Jurkat, Clone E6-1 (cell line): Measurements from ENCODE around the gene CBFA2T2.
"Not testable (repeated sequence)": the region's sequence is repeated elsewhere in the genome, so short reads cannot be mapped to it uniquely, and the experiment has no call there.

ENCODE experiments used
- DNase-seq: peaks from one replicate; pipeline ENCODE4 v3.0.0-alpha.2; 2011; ENCODE audit warnings: low read depth, low spot score
- H3K4me3 ChIP-seq: 2 replicates; pipeline ENCODE4 v1.5.1; 2011; ENCODE audit warnings: mild to moderate bottlenecking, low read length, control low read depth, moderate library complexity

CBFA2T2 gene

DNA sequence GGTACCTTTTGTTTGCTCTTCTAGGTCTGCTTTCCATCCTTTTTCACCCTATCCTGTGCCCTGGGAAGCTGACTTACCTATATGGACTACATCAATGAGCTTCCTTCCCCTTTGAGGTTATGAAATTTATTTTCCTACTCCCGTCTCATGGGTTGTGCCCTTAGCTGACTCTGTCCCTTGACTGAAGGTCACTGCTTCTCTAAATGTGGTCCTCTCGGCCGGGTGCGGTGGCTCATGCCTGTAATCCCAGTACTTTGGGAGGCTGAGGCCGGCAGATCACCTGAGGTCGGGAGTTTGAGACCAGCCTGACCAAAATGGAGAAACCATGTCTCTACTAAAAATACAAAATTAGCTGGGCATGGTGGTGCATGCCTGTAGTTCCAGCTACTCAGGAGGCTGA lies 6.9 kb downstream of the CBFA2T2 start:
- H3K4me3 ChIP-seq, DNase-seq: not testable (repeated sequence)

DNA sequence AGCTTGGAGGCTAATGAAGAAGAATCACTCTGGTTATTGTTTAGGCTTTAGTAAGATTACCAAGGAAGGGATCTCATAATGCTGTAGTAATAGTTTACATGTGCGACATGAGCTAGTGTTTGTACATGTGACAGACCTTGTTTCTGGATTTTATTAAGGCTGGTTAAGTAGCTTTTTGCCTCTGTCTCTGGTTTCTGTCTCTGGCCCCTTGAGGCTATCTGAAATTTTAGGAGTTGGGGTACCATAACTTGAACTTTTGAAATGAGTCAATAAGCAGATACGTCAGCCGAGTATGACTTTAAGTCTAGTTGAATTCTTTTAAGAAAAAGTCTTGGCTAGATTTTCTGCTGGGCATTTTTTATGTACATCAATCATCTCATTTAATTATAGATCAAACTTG lies 9.5 kb downstream of the CBFA2T2 start:
- DNase-seq: no peak
- no peak overlapping the region for H3K4me3 ChIP-seq

DNA sequence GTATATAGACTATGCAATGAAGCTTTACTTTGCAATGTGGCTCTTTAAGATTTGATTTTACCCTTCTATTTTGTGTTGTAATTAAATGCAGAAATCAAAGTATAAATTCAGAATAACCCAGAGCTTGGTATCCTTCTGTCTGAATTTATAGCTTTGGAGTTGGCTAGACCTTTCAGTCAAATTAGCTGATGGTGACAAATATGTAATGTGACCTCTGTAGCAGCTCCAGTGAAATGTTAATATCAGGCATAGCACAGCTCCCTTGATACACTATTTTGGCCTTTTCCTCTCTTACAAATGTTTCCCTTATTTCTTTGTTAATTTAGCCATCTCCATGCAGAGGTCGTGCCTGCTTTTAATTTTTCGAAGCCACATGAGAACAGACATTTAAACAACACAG lies 11.1 kb downstream of the CBFA2T2 start:
- no peak overlapping the region for H3K4me3 ChIP-seq
- no peak for DNase-seq

DNA sequence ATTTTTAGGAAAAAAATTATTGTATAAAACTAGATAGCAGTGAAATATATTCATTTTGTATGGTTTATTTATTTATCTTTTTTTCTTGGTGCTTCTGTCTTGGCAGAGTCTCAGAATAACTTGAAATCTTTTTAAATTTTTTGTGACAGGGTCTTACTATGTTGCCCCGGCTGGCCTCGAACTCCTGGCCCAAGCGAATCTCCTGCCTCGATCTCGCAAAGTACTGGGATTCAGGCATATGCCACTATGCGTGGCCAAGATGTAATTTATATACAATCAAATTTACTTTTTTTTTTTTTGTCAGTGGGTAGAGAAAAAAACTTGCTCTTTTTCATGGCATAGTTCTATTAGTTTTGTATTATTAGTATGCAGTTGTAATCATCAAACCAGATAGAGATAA lies 13.7 kb downstream of the CBFA2T2 start:
- H3K4me3 ChIP-seq: no peak overlapping the region
- no peak for DNase-seq

DNA sequence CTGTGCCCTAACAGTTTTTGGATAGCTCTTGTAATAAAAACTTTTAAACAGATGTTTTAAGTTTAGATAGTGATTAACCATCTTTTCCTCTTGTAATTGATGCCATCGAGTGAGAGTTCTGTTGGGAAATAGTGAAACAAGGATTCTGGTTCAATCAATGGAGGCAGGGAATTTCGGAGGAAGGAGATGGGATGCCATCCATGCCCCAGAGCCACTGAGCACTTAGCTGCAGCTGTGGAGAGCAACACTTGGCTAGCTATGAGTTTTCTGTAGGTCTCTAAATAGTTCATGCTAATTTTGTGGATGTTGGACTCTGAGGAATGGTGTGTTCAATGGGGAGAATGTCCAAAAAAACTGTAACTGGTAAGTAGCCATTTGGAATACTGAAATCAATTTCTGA lies 16.7 kb downstream of the CBFA2T2 start:
- no peak overlapping the region for H3K4me3 ChIP-seq
- no peak for DNase-seq

DNA sequence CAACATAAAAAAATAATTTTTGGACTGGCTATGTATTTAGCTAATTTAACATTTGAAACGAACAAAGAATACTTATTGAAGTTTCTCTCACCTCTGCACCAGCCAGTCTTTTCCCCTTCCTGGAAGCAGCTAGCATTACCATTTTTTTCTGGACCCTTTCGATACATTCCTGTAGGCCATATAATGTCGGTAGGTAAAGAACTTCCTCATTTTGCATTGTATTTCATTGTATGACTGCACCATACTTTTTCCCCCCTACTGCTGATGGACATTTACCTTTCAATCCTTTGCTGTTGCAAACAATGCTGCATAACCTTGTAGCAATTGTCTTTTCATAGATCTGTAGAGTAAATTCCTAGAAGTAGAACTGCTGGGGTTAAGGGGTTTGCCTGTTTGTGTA lies 17.6 kb downstream of the CBFA2T2 start:
- no peak overlapping the region for H3K4me3 ChIP-seq
- DNase-seq: no peak

DNA sequence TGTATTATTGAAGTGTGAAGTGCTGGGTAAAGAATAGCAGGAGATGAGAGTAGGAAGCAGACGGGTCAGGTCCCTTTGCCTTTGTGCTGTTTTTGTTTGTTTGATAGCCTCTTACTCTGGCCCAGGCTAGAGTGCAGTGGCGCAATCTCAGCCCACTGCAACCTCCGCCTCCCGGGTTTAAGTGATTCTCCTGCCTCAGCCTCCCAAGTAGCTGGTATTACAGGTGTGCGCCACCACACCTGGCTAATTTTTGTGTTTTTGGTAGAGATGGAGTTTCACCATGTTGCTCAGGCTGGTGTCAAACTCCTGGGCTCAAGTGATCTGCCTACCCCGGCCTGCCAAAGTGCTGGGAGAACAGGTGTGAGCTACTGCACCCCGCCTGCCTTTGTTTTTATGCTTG lies 18.1 kb downstream of the CBFA2T2 start:
- H3K4me3 ChIP-seq, DNase-seq: not testable (repeated sequence)

DNA sequence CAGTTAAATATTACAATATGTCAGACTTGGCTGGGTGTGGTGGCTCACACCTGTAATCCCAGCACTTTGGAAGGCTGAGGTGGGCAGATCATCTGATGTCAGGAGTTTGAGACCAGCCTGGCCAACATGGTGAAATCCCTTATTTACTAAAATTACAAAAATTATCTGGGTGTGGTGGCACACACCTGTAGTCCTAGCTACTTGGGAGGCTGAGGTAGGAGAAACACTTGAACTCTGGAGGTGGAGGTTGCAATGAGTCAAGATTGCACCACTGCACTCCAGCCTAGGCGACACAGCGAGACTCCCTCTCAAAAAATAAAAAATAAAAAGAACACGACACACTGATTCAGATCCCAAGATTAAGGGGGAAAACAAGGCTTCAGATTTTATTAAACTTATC lies 19.2 kb downstream of the CBFA2T2 start:
- not testable (repeated sequence) for H3K4me3 ChIP-seq, DNase-seq

DNA sequence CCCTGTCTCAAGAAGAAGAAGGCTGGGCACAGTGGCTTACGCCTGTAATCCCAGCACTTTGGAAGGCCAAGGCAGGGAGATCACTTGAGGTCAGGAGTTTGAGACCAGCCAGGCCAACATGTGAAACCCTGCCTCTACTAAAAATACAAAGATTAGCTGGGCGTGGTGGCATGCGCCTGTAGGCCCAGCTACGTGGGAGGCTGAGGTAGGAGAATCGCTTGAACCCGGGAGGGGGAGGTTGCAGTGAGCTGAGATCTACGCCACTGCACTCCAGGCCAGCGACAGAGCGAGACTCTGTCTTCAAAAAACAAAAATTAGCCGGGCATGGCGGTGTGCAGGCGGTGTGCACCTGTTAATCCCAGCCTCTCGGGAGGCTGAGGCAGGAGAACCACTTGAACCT lies 22.0 kb downstream of the CBFA2T2 start:
- not testable (repeated sequence) for DNase-seq, H3K4me3 ChIP-seq

DNA sequence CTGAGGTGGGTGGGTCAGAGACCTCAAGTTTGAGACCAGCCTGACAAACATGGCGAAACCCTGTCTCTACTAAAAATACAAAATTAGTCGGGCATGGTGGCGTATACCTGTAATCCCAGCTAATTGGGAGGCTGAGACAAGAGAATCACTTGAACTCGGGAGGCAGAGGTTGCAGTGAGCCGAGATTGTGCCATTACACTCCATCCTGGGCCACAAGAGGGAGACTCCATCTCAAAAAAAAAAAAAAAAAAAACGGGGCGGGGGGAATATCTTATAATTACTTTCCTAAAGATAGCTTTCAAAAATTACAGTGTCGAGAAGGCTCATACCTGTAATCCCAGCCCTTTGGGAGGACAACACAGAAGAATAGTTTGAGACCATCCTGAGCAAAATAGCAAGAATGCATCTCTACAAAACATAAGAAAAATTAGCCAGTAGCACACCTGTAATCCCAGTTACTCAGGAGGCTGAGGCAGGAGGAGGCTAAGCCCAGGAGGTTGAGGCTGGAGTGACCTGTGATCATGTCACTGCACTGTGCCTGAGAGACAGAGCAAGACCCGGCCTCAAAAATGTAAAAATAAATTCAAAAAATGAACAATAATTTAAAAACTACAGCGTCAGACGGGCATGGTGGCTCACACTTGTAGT lies 25.8 kb downstream of the CBFA2T2 start:
- no peak overlapping the region for H3K4me3 ChIP-seq
- DNase-seq: no peak

DNA sequence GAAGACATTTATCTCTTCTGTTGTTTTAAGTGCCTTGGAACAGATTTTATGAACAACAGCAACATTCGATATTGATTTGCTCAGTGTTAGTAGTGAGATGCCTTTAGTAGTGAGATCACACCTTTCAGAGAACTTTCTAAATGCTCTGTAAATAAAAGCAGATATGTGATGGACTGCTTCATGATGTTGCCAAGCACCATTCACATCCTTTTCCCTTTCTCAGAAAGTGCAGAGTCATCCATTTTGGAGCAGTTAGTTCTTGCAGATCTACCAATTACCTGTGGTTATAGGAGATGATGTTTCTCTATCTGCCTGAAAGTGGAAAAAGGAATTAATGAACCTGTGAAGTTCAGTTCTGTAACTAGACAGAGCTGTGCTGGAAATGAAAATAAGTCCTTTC lies 27.0 kb downstream of the CBFA2T2 start:
- peak; percentile 7 for DNase-seq

DNA sequence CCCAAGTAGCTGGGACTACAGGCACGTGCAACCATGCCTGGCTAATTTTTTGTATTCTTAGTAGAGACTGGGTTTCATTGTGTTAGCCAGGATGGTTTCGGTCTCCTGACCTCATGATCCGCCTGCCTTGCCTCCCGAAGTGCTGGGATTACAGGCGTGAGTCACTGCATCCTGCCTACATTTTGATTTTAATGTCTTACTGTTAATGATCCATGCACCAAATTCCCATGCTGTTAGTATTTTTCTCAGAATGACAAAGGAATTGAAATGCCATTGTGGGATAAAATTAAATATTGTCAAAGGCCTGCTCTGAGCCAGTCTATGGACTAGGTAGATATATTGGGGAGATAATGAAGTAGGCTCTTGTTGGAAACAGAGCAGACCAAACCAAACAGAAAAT lies 28.2 kb downstream of the CBFA2T2 start:
- no peak for DNase-seq
- no peak overlapping the region for H3K4me3 ChIP-seq

More for the DNA sequence above, 27.0 kb downstream of the CBFA2T2 start:
- no peak overlapping the region for H3K4me3 ChIP-seq

DNA sequence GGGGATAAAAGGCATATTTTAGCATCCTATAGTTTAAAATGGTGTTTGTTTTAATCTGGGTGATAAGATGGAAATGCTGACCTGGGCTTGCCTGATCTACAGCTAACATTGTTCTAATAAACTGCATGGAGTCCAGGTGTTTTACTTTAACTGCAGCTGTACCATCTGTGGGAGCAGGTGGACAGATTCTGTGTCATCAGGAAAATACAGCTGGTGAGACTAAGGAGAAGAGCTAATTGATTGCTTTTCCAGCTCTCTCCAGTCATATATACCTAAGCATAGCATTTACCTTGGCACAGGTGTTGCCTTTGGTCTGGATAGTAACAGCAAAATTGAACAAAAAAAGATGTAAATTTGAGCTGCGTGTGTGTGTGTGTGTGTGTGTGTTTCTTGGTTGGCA lies 31.6 kb downstream of the CBFA2T2 start:
- no peak for DNase-seq
- no peak overlapping the region for H3K4me3 ChIP-seq

DNA sequence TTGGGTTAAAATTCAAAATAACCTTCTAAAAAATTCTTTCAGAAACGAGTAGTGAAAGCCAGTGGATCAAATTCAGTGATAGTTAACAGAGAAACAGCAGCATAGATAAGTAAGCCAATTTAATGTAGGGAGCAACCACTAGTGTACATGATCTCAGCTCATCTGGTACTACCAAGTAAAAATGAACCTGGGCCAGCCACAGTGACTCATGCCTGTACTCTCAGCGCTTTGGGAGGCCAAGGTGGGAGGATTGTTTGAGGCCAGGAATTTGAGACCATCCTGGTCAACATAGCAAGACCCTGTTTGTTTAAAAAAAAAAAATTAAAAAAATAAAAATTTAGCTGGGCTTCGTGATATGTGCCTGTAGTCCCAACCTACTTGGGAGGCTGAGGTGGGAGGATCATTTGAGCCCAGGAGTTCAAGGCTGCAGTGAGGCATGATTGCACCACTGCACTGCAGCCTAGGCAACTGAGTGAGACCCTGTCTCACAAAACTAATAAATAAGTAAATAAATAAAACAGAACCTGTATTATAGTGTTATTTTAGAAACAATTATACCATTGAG lies 32.4 kb downstream of the CBFA2T2 start:
- no peak for DNase-seq
- no peak overlapping the region for H3K4me3 ChIP-seq

DNA sequence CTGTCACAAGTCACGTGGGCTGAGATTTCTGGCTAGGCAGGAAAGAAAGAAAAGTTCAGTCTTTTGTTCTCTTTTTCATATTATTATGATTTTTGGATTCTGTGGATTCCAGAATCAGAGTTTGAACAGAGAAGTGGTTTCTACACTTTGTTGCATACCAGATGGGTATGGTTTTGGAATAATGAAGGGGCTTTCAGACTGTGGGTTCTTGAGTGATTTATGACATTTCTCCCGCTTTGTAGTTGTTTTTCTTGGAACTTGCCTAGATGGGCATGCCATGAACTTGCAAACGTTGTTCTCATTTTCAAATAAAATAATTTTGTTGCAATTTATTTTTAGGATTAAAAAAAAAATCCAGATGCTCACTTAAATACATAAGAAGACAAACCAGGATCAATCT lies 34.4 kb downstream of the CBFA2T2 start:
- no peak overlapping the region for H3K4me3 ChIP-seq
- no peak for DNase-seq

DNA sequence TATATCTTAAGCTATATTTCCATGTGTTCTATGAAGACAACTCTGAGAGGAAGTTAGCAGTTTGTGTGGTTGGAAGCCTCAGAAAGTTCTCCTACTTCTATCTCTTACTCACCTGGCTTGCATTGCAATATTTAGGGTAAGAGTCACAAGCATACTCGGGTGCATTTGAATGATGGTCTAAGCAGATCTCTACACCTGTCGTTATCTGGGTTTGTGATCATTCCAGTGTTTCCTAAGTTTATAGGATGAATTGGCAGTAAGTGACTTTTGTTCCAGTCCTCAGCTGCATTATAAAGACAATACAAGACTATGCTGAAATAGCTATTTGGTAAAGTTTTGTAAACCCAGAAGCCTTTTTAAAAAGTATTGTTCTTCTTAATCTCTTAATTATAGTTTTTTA lies 36.9 kb downstream of the CBFA2T2 start:
- no peak overlapping the region for H3K4me3 ChIP-seq
- DNase-seq: no peak

DNA sequence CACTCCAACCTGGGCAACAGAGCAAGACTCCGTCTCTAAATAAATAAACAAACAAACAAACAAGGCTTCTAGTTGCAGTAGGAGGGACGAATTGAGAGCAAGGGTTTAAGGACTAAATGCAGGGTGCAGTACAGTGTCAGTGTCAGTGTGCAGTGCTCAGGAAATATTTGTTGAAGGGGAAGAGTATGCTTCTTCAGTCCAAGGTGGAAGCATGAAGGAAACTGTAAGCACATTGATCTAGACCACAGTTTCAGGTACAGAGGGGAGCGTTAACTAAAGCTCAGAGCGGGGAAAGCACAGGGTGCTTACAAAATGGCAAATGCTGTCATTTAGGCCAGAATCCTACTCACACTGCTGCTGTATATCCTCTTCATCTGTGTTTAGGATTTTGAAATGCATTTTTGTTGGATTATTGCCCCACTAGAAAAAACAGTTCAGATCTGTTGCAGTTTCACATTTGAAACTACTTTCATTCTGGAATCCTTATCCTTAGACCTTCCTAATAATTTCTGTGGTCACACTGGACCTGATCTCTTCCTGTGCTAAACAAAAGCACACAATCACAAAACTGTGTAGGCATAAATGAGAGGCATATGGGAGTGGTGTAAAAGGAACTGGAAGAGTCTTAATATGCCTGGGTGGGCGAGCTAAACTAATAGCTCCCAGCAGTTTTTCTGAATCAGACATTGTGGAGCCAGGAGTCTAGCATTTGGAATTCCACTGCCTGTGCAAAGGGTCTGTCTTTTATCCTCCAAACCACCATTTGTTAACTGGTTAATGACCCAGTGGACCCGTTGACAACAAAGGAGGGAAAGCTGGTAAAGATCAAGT lies 41.4 kb downstream of the CBFA2T2 start:
- no peak for DNase-seq
- no peak overlapping the region for H3K4me3 ChIP-seq

DNA sequence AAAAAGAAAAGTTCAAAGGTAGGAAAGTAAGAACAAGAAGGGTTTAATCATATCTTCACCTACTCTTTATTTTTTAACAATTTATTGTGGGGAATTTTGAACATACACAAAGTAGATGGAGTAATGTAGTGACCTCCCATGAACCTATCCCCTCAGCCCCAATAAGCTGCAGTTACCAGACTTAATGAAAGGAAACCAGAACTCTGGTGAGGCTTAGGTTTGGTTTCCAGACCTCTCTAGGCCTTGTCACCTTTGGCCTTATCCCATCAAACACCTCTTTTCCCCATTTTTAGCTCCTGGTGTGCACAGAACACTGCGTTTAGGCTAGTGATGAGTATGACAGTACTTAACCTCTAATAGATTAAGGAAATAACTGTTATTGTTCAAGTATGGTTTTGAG lies 42.0 kb downstream of the CBFA2T2 start:
- no peak for DNase-seq

DNA sequence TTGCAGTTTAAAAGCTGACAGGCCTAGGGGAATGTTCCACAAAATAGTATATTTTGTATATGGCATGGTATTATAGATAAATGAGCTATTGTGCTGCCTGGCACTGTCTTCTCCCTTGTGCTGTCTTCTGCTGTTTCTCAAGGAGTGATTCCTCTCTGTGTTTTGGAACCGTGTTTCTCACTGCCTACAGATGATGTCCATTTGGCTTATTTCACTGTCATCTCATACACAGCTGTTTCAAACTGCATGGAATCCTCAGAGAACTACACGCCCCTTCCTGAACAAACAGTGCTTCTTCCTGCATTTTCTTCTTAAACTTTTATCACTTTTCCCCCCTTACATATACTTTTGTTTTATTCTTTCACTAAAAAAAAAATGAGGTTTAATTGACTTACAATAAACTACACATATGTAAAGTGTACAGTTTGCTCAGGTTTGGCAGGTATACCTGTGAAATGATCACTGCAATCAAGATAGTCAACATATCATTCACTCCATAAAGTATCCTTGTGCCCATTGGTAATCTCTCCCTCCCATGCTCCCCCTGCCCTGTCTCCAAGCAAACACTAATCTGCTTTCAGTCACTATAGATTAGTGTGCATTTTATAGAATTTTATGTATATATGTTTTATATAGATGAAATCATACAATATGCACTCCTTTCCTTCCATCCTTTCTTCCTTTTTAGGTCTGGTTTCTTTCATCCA lies 43.0 kb downstream of the CBFA2T2 start:
- no peak overlapping the region for H3K4me3 ChIP-seq
- DNase-seq: no peak

More for the DNA sequence above, 42.0 kb downstream of the CBFA2T2 start:
- no peak overlapping the region for H3K4me3 ChIP-seq

DNA sequence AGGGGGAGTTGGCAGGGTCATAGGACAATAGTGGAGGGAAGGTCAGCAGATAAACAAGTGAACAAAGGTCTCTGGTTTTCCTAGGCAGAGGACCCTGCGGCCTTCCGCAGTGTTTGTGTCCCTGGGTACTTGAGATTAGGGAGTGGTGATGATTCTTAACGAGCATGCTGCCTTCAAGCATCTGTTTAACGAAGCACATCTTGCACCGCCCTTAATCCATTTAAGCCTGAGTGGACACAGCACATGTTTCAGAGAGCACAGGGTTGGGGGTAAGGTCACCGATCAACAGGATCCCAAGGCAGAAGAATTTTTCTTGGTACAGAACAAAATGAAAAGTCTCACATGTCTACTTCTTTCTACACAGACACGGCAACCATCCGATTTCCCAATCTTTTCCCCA lies 45.8 kb downstream of the CBFA2T2 start:
- DNase-seq, H3K4me3 ChIP-seq: not testable (repeated sequence)
